ENCODE data around the gene NFU1. TPM values are rescaled to one million over a fixed set of nuclear protein-coding genes. Genes with fewer than 3 reads are reported as not detected.

NFU1 gene
- total and polyA plus RNA-seq, 2 of the 4 experiments (the other 2 are of a cell fraction): 24.0 to 32.4 TPM

DNA sequence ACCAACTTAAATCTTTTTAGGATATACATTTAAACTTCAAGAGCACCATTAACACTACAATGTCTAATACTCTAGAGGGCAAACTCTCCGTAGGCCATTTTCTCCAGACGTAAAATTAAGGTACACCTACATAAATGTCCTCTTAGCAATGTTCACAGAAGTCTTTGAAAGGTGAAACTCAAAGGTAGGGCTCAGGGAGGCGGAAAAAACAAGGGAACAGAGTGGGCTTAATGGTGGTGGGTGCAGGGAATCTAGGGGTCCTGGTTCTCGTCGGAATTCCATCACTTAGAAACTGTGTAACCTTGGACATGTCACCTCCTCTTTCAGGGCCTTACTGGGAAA, 668 bp downstream of the NFU1 start:
- no peaks in the 10 kb centered on the region for H3K36me3 ChIP-seq (ENCODE audit: control insufficient read depth, insufficient read depth, low read length)
- in situ Hi-C loops (cut with MboI; ENCODE audit: low sequenced_read_pairs): no loop called here
- peak overlapping the region; percentile 83 for H2AK9ac ChIP-seq (replicated peaks; ENCODE audit: low read depth, low read length, poor library complexity)
- H3K23ac ChIP-seq (ENCODE audit: low read depth, low read length): peak overlapping the region; percentile 95
- dilution Hi-C loops (cut with HindIII; ENCODE audit: low sequenced_read_pairs, unreplicated experiment): no loop called here
- no peaks in the 10 kb centered on the region for H3K27me3 ChIP-seq (ENCODE audit: control insufficient read depth, insufficient read depth, low read length)
- peak overlapping the region; percentile 86 for H2AFZ ChIP-seq (replicated peaks; ENCODE audit: low read length, poor library complexity)
- no peak for DNase-seq
- H3K4ac ChIP-seq (ENCODE audit: low read depth, low read length): peak overlapping the region; percentile 84
- peak overlapping the region; percentile 2; the same call in 1 of the 2 replicates for H3K18ac ChIP-seq (ENCODE audit: low read depth, low read length)
- H4K8ac ChIP-seq (ENCODE audit: low read depth in 2 of 2, low read length in 2 of 2): peak overlapping the region; percentile 75 to 95
- POLR2A ChIA-PET (ENCODE audit: unreplicated experiment): no interaction called here
- TF ChIP-seq FOS (IDR thresholded peaks at IDR 0.05; ENCODE audit: low read depth, low read length): no peak
- H3K27ac ChIP-seq (ENCODE audit: insufficient read depth, low read length): peak overlapping the region; percentile 69
- H3K4me3 ChIP-seq (ENCODE audit: insufficient read depth, low read depth, low read length): peak overlapping the region; percentile 59
- no peaks in the 10 kb centered on the region for H4K20me1 ChIP-seq (ENCODE audit: insufficient read depth, low read length)
- no peaks in the 10 kb centered on the region for H3K9me3 ChIP-seq (ENCODE audit: control insufficient read depth, insufficient read depth, low read length)
- intact Hi-C loops (cut with micrococcal nuclease): loop anchor here (2.0 to 5.0 kb wide), 2 partner anchors 208 to 276 kb away; no protein-coding TSS in a partner anchor
- H3K14ac ChIP-seq (replicated peaks; ENCODE audit: low read depth, low read length): peak overlapping the region; percentile 96
- WGBS, 2 experiments (ENCODE audit: extremely low coverage in 2 of 2, insufficient read length in 1 of 2): 0% methylated on average over 2 of the region's 5 CpGs; no CpG with 5 or more reads in 1 of the 2 experiments
- H3K9me1 ChIP-seq (ENCODE audit: insufficient read depth, low read length): peaks cover 5% of the 10 kb centered on the region; the same call in 1 of the 2 replicates
- peak overlapping the region; percentile 67 for H4K91ac ChIP-seq (ENCODE audit: insufficient read depth, low read depth, low read length)
- no peak overlapping the region for H2BK15ac ChIP-seq (ENCODE audit: low read depth, low read length)
- H2BK5ac ChIP-seq (ENCODE audit: low read depth, low read length, poor library complexity, severe bottlenecking): peak overlapping the region; percentile 46
- H3K4me1 ChIP-seq (ENCODE audit: control insufficient read depth, insufficient read depth, low read length): peaks cover 4% of the 10 kb centered on the region
- H2AK5ac ChIP-seq (ENCODE audit: low read depth, low read length): peak overlapping the region; percentile 80
- no TSS peak for BruUV-seq (replicated peaks)
- H3K4me2 ChIP-seq (ENCODE audit: low read depth, low read length): peak overlapping the region; percentile 89
- peak overlapping the region; percentile 83 for H3K9ac ChIP-seq (ENCODE audit: low read depth, low read length)
- peak overlapping the region; percentile 41 for H4K5ac ChIP-seq (ENCODE audit: low read depth, low read length)
- CTCF ChIA-PET: interaction anchor here (0.9 kb wide), 1 partner anchor 116 kb away, joined by 3 read pairs; no protein-coding TSS in a partner anchor
- peak overlapping the region; percentile 24; the same call in 1 of the 2 replicates for H2BK120ac ChIP-seq (ENCODE audit: low read depth, low read length)
- ATAC-seq (ENCODE audit: low read depth): no peak
- H3K79me1 ChIP-seq (ENCODE audit: low read depth in 1 of 2, low read length in 2 of 2): peaks cover 22 to 34% of the 10 kb centered on the region in 2 experiments
- no peak overlapping the region; the same call in 1 of the 2 replicates for H2BK20ac ChIP-seq (ENCODE audit: low read depth, low read length)
- peak overlapping the region; percentile 80 for H3K56ac ChIP-seq (ENCODE audit: extremely low read depth, insufficient read depth, low read length)
